ENCODE data around the gene HPF1. TPM values are rescaled to one million over a fixed set of nuclear protein-coding genes. Genes with fewer than 3 reads are reported as not detected.
A peak's percentile ranks its signal among the peaks of the same experiment; 100 is the strongest.
"Not testable (repeated sequence)": the region's sequence is repeated elsewhere in the genome, so short reads cannot be mapped to it uniquely, and the experiment has no call there.

Gene HPF1
- polyA plus RNA-seq (2011; rRNA removed) (6.4 and 20.1 TPM in 2 replicates), polyA minus RNA-seq (2011; rRNA and poly(A)+ RNA removed) (2.3 and 3.7 TPM in 2 replicates)

GRCh38 chr4:169757575-169758184, at the start of gene HPF1:
Gene HPF1 (minus strand): TSS chr4:169757944. CDS start chr4:169757877, 67 bp downstream.
- H3K36me3 ChIP-seq (ENCODE audit: control insufficient read depth, insufficient read depth, low read length): peaks cover 2% of the 10 kb centered on the region; the same call in 1 of the 2 replicates
- H3K27me3 ChIP-seq (ENCODE audit: control insufficient read depth, insufficient read depth, low read length): no peaks in the 10 kb centered on the region; the same call in 1 of the 2 replicates
- TF ChIP-seq, protein P1, sequence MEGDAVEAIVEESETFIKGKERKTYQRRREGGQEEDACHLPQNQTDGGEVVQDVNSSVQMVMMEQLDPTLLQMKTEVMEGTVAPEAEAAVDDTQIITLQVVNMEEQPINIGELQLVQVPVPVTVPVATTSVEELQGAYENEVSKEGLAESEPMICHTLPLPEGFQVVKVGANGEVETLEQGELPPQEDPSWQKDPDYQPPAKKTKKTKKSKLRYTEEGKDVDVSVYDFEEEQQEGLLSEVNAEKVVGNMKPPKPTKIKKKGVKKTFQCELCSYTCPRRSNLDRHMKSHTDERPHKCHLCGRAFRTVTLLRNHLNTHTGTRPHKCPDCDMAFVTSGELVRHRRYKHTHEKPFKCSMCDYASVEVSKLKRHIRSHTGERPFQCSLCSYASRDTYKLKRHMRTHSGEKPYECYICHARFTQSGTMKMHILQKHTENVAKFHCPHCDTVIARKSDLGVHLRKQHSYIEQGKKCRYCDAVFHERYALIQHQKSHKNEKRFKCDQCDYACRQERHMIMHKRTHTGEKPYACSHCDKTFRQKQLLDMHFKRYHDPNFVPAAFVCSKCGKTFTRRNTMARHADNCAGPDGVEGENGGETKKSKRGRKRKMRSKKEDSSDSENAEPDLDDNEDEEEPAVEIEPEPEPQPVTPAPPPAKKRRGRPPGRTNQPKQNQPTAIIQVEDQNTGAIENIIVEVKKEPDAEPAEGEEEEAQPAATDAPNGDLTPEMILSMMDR (IDR thresholded peaks at IDR 0.05; ENCODE audit: insufficient read depth, low read depth, low read length): 0 out of 2 replicates have a peak, but pooled peaks have one; percentile 1
- H3K4me3 ChIP-seq (ENCODE audit: low read depth, low read length): peak within 1 kb of the TSS; percentile 50
- CTCF ChIA-PET: no interaction called here
- POLR2A ChIA-PET: no interaction called here
- no peak for DNase-seq (ENCODE audit: low read depth)

GRCh38 chr4:169806770-169807169, 49.0 kb upstream of the HPF1 start:
- DNase-seq (ENCODE audit: low read depth); H3K4me3 ChIP-seq (ENCODE audit: low read depth, low read length); H3K36me3 ChIP-seq (ENCODE audit: control insufficient read depth, insufficient read depth, low read length); H3K27me3 ChIP-seq (ENCODE audit: control insufficient read depth, insufficient read depth, low read length); POLR2A ChIA-PET: not testable (repeated sequence)
- CTCF ChIA-PET: interaction anchor here (1.7 kb wide), 1 partner anchor 241 kb away, joined by 4 read pairs; no protein-coding TSS in a partner anchor

DNA sequence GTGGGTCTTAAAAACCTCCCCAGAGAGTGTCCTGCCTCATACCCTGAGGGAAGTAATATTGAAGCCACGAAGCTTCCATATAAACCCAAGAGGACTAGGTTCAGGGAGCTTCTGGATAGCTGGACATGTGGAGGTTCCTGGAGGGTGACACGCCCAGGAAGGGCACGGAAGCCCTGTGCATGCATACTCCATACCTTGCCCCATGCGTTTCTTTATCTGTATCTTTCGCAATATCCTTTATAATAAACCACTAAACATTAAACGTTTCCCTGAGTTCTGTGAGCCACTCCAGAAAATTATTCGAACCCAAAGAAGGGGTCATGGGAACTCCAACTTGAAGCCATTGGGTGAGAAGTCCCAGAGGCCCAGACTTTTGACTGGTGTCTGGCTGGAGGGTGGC, 45.7 kb upstream of the HPF1 start:
- Histone ChIP-seq H3K36me3 (ENCODE audit: control insufficient read depth, insufficient read depth, low read length) (no peaks in the 10 kb centered on the region), H3K4me3 (ENCODE audit: low read depth, low read length) (no peak overlapping the region), H3K27me3 (ENCODE audit: control insufficient read depth, insufficient read depth, low read length) (peaks cover 2% of the 10 kb centered on the region)
- DNase-seq (ENCODE audit: low read depth): no peak
- ChIA-PET POLR2A (no interaction called here), CTCF (interaction anchor here (1.2 to 1.4 kb wide), 2 partner anchors 190 to 245 kb away, joined by 4 read pairs; partner anchors contain the start of gene NEK1)
- TF ChIP-seq, protein P1 (IDR thresholded peaks at IDR 0.05; ENCODE audit: insufficient read depth, low read depth, low read length): no peak

DNA sequence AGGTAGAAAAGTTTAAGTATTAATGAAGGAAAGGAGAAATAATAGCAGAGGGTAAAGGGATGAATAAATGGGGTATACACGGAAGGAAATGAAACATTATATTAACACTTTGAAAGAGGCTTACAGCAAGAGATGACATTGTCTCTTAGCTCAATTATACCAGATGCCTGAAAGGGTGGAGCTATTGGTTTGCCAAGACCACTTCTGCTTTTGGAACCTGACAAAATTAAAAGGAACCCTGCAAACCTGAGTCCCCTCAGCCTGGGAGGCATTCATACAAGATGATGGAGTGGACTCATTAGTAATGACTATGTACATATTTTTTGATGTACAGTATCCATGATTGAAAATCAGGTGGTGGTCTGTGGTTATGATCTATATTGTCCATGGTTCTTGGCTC, 45.1 kb upstream of the HPF1 start:
- ChIA-PET CTCF (interaction anchor here (1.2 kb wide), 1 partner anchor 190 kb away, joined by 4 read pairs; the partner anchor contains the start of gene NEK1), POLR2A (no interaction called here)
- TF ChIP-seq, protein P1 (IDR thresholded peaks at IDR 0.05; ENCODE audit: insufficient read depth, low read depth, low read length): no peak
- no peak for DNase-seq (ENCODE audit: low read depth)
- Histone ChIP-seq H3K4me3 (ENCODE audit: low read depth, low read length) (no peak overlapping the region), H3K27me3 (ENCODE audit: control insufficient read depth, insufficient read depth, low read length) (peaks cover 2% of the 10 kb centered on the region), H3K36me3 (ENCODE audit: control insufficient read depth, insufficient read depth, low read length) (no peaks in the 10 kb centered on the region)

DNA sequence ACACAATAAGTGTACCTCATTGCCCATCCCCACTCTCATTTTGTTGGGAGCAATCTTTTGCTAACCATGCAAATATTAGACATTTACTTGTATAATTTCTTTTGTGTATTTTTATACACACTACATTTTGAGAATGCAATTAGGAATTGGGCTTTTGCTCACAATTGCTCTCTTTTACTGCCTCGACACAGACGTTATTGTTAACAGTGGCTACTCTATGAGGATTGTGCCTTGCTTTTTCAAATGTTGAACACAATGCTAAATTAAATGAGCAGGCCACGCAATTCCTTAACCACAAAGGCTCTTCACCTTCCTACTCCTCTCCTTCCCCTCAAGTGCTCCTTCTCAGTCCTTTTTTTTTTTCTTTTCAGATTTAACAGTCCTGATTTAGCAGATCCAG, 42.8 kb upstream of the HPF1 start:
- CTCF ChIA-PET: interaction anchor here (2.6 kb wide), 1 partner anchor 10 kb away, joined by 10 read pairs; no protein-coding TSS in a partner anchor
- POLR2A ChIA-PET: no interaction called here
- TF ChIP-seq, protein P1 (IDR thresholded peaks at IDR 0.05; ENCODE audit: insufficient read depth, low read depth, low read length): no peak

More for the DNA sequence above, 42.8 kb upstream of the HPF1 start:
- DNase-seq (ENCODE audit: low read depth): no peak
- H3K27me3 ChIP-seq (ENCODE audit: control insufficient read depth, insufficient read depth, low read length): peaks cover 2% of the 10 kb centered on the region
- H3K36me3 ChIP-seq (ENCODE audit: control insufficient read depth, insufficient read depth, low read length): no peaks in the 10 kb centered on the region
- H3K4me3 ChIP-seq (ENCODE audit: low read depth, low read length): no peak overlapping the region

All from BJ (cell line).